ENCODE data around the gene ENTPD7. TPM values are rescaled to one million over a fixed set of nuclear protein-coding genes. Genes with fewer than 3 reads are reported as not detected.

The ENTPD7 gene
- total RNA-seq, 1 donor from 2014 or later, result 7.9 TPM

GRCh38 chr10:99682752-99683151 is 23.4 kb downstream of the ENTPD7 start:
- TF ChIP-seq CTCF (IDR thresholded peaks at IDR 0.05), result no peak
- no peak for ATAC-seq
- Histone ChIP-seq H3K27ac (no peak overlapping the region), H3K4me3 (no peak overlapping the region), H3K27me3 (no peaks in the 10 kb centered on the region), H3K4me1 (no peaks in the 10 kb centered on the region), H3K9me3 (no peaks in the 10 kb centered on the region), H3K36me3 (peaks cover 25% of the 10 kb centered on the region)
- DNase-seq, result no peak
- intact Hi-C loops (cut with DNase I), result no loop called here

- Histone ChIP-seq H3K9me3 (no peaks in the 10 kb centered on the region), H3K27ac (no peak overlapping the region), H3K27me3 (no peaks in the 10 kb centered on the region), H3K36me3 (peaks cover 13% of the 10 kb centered on the region), H3K4me1 (no peaks in the 10 kb centered on the region), H3K4me3 (no peak overlapping the region)
- ATAC-seq, result peak; percentile 89
- no peak for DNase-seq
- intact Hi-C loops (cut with DNase I), result no loop called here
- TF ChIP-seq CTCF (IDR thresholded peaks at IDR 0.05), result no peak
These were observed 26.3 kb downstream of the ENTPD7 start for GRCh38 chr10:99685597-99685967.

- ATAC-seq, result no peak
- intact Hi-C loops (cut with DNase I), result no loop called here
- Histone ChIP-seq H3K4me3 (no peak overlapping the region), H3K9me3 (no peaks in the 10 kb centered on the region), H3K27me3 (no peaks in the 10 kb centered on the region), H3K36me3 (peaks cover 28% of the 10 kb centered on the region), H3K27ac (no peak overlapping the region), H3K4me1 (no peaks in the 10 kb centered on the region)
- DNase-seq, result no peak
- TF ChIP-seq CTCF (IDR thresholded peaks at IDR 0.05), result no peak
These were observed 30.2 kb downstream of the ENTPD7 start for GRCh38 chr10:99689461-99689860.

GRCh38 chr10:99693933-99694583 is 34.7 kb downstream of the ENTPD7 start:
- no peak for ATAC-seq
- H3K27me3 ChIP-seq, result no peaks in the 10 kb centered on the region
- H3K4me3 ChIP-seq, result no peak overlapping the region
- intact Hi-C loops (cut with DNase I), result no loop called here
- H3K27ac ChIP-seq, result no peak overlapping the region
- no peaks in the 10 kb centered on the region for H3K9me3 ChIP-seq
- H3K4me1 ChIP-seq, result no peaks in the 10 kb centered on the region
- no peak for TF ChIP-seq CTCF (IDR thresholded peaks at IDR 0.05)
- peaks cover 66% of the 10 kb centered on the region for H3K36me3 ChIP-seq
- no peak for DNase-seq

GRCh38 chr10:99695761-99696160 is 36.5 kb downstream of the ENTPD7 start:
- no peak overlapping the region for H3K4me3 ChIP-seq
- intact Hi-C loops (cut with DNase I), result no loop called here
- H3K9me3 ChIP-seq, result no peaks in the 10 kb centered on the region
- peaks cover 76% of the 10 kb centered on the region for H3K36me3 ChIP-seq
- H3K27me3 ChIP-seq, result no peaks in the 10 kb centered on the region
- no peaks in the 10 kb centered on the region for H3K4me1 ChIP-seq
- ATAC-seq (no peak), DNase-seq (no peak)
- no peak for TF ChIP-seq CTCF (IDR thresholded peaks at IDR 0.05)
- no peak overlapping the region for H3K27ac ChIP-seq
